ENCODE measurements around the gene BCL3. TPM values are rescaled to one million over a fixed set of nuclear protein-coding genes. Genes with fewer than 3 reads are reported as not detected.

Gene BCL3
- total RNA-seq, 4 donors from 2014 or later, result 7.2 to 15.7 (median 8.5) TPM

DNA sequence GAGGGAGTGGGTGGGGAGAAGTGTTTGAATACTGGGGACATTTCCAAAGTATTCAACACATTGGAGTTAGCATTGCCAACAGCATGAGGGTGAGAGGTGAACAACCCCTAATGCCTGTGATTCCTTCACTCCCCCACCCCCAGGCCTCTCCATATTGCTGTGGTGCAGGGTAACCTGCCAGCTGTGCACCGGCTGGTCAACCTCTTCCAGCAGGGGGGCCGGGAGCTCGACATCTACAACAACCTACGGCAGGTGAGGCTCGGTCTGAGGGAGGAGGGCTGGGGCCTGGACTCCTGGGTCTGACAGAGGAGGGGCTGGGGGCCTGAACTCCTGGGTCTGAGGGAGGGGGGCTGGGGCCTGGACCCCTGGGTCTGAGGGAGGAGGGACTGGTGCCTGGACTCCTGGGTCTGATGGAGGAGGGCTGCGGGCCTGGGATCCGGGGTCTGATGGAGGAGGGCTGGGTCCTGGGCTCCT, 7.6 kb downstream of the BCL3 start:
- peak overlapping the region; percentile 86 to 96 (median 92) for H3K27ac ChIP-seq
- DNase-seq, result no peak
- no peaks in the 10 kb centered on the region for H3K9me3 ChIP-seq
- H3K4me3 ChIP-seq, result no peak overlapping the region
- in situ Hi-C loops (cut with MboI; ENCODE audit: low sequenced_read_pairs in 4 of 4) (no loop called here), intact Hi-C loops (cut with DNase I; ENCODE audit: low total_unique reads) (no loop called here)
- H3K27me3 ChIP-seq, result no peaks in the 10 kb centered on the region
- peaks cover 53% of the 10 kb centered on the region in 2 donors for H3K4me1 ChIP-seq
- TF ChIP-seq POLR2A (IDR thresholded peaks at IDR 0.05), result no peak
- no peak for TF ChIP-seq CTCF (IDR thresholded peaks at IDR 0.05 in 4 of 5, conservative IDR thresholded peaks at IDR 0.05 in 1 of 5)
- ATAC-seq, result no peak
- H3K36me3 ChIP-seq, result peaks cover 0 to 41% of the 10 kb centered on the region in 2 donors

DNA sequence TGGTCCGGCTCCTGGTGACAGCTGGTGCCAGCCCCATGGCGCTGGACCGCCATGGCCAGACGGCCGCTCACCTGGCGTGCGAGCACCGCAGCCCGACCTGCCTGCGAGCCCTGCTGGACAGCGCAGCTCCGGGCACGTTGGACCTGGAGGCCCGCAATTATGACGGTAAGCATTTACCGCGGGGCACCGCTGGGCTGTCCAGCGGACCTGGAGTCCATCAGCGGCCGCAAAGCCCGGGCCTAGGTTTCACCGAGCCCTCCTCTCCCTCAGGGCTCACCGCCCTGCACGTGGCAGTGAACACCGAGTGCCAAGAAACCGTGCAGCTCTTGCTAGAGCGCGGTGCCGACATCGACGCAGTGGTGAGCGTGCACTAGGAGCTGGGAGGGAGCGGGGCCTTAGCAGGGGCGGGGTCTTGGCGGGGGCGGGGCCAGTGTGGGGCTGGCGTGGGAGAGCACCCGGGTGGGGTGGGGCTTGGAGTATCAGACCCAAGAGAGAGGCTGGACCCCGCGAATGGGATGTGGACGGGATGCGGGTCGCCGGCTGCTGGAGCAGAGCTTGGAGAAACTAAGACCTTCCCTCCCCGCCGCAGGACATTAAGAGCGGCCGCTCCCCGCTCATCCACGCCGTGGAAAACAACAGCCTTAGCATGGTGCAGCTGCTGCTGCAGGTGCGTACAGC, 8.7 kb downstream of the BCL3 start:
- in situ Hi-C loops (cut with MboI; ENCODE audit: low sequenced_read_pairs in 4 of 4), result no loop called here
- Histone ChIP-seq H3K27ac (peak overlapping the region; percentile 86 to 96 (median 92)), H3K36me3 (peaks cover 0 to 30% of the 10 kb centered on the region in 2 donors), H3K9me3 (no peaks in the 10 kb centered on the region), H3K4me3 (peak overlapping the region; percentile 50 to 54 (median 53)), H3K4me1 (peaks cover 45 to 52% of the 10 kb centered on the region in 2 donors), H3K27me3 (no peaks in the 10 kb centered on the region)
- TF ChIP-seq POLR2A (IDR thresholded peaks at IDR 0.05) (no peak), CTCF (IDR thresholded peaks at IDR 0.05 in 4 of 5, conservative IDR thresholded peaks at IDR 0.05 in 1 of 5) (no peak)
- intact Hi-C loops (cut with DNase I; ENCODE audit: low total_unique reads), result no loop called here
- DNase-seq, result peak in 1 of 2 donors; percentile 66
- peak; percentile 6 to 34 for ATAC-seq

GRCh38 chr19:44757735-44758505, 9.4 kb downstream of the BCL3 start:
- intact Hi-C loops (cut with DNase I; ENCODE audit: low total_unique reads), result loop anchor here (1.0 kb wide), 1 partner anchor 34 kb away; no protein-coding TSS in a partner anchor

DNA sequence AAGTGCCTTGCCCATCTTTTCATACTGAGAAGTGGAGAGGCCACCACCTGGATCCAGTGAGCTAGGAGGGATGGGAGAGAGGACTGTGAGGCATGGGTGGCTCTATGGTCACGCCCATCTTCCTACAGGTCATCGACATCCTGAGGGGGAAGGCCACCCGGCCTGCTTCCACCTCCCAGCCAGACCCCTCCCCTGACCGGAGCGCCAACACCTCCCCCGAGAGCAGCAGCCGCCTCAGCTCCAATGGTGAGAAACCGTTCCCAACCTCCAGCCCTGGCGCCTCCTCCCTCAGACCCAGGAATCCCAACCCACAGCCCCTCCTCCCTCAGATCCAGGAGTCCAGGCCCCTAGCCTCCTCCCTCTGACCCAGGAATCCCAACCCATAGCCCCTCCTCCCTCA, 10.1 kb downstream of the BCL3 start:
- Histone ChIP-seq H3K4me3 (peak overlapping the region; percentile 50 to 54 (median 53)), H3K36me3 (peaks cover 0 to 25% of the 10 kb centered on the region in 2 donors), H3K4me1 (peaks cover 34 to 39% of the 10 kb centered on the region in 2 donors), H3K27ac (peak overlapping the region; percentile 86 to 96 (median 92)), H3K9me3 (no peaks in the 10 kb centered on the region), H3K27me3 (no peaks in the 10 kb centered on the region)
- TF ChIP-seq POLR2A (IDR thresholded peaks at IDR 0.05) (no peak), CTCF (IDR thresholded peaks at IDR 0.05 in 4 of 5, conservative IDR thresholded peaks at IDR 0.05 in 1 of 5) (no peak)
- in situ Hi-C loops (cut with MboI; ENCODE audit: low sequenced_read_pairs in 4 of 4), result no loop called here
- ATAC-seq, result no peak
- intact Hi-C loops (cut with DNase I; ENCODE audit: low total_unique reads), result loop anchor here (1.0 kb wide), 1 partner anchor 34 kb away; no protein-coding TSS in a partner anchor
- DNase-seq, result no peak

More at GRCh38 chr19:44757735-44758505, 9.4 kb downstream of the BCL3 start:
- TF ChIP-seq POLR2A (IDR thresholded peaks at IDR 0.05) (peak in 1 of 2 donors; percentile 27), CTCF (IDR thresholded peaks at IDR 0.05 in 4 of 5, conservative IDR thresholded peaks at IDR 0.05 in 1 of 5) (peak in 3 of 5 experiments; percentile 26 to 42 (median 29))
- peak overlapping the region; percentile 86 to 96 (median 92) for H3K27ac ChIP-seq
- in situ Hi-C loops (cut with MboI; ENCODE audit: low sequenced_read_pairs in 4 of 4), result no loop called here
- peak; percentile 27 to 33 for ATAC-seq
- H3K36me3 ChIP-seq, result peaks cover 0 to 25% of the 10 kb centered on the region in 2 donors
- peaks cover 37 to 46% of the 10 kb centered on the region in 2 donors for H3K4me1 ChIP-seq
- peak; percentile 54 to 70 for DNase-seq
- H3K9me3 ChIP-seq, result no peaks in the 10 kb centered on the region
- H3K27me3 ChIP-seq, result no peaks in the 10 kb centered on the region
- peak overlapping the region; percentile 50 to 54 (median 53) for H3K4me3 ChIP-seq
